NCI-H2029 (cell line): ENCODE results near the gene NGDN.
"Not testable (repeated sequence)": the region's sequence is repeated elsewhere in the genome, so short reads cannot be mapped to it uniquely, and the experiment has no call there.

Experiments used
- DNase-seq: peaks from one replicate; lab custom pipeline; 2025; lab: John Stamatoyannopoulos, UW

The NGDN gene

DNA sequence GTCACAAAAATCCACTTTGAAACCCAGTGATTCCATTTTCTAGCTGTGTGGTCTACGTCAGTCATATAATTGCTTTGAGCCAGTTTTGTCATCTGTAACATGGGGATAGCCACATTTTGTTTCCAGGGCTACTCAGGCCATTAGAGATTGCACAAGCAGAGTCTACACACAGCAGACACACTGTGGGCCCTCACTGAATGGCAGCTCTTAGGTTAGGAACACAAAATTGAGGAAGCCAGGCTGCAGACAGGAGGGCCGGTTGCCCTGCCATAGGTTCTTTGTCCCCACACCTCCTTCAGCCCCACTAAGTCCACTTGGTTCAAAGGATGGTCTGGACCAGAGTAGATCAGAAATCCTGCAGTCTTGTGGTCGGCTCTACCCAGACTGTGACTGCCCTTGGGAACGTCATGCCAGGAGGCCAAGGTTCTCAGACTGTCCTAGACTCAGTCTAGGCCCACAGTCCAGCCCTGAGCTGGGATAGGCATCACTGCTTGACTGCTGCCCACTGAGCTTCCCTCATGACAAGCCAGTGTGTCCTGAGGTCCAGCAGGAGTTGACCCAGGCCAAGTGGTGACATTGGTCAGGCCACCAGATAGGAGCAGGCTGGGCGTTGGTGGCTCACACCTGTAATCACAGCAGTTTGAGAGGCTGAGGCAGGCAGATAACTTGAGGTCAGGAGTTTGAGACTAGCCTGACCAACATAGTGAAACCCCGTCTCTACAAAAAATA lies 30.2 kb upstream of the NGDN start:
- DNase-seq: no peak

GRCh38 chr14:23441076-23441475 lies 28.4 kb upstream of the NGDN start:
- peak; percentile 87 for DNase-seq

DNA sequence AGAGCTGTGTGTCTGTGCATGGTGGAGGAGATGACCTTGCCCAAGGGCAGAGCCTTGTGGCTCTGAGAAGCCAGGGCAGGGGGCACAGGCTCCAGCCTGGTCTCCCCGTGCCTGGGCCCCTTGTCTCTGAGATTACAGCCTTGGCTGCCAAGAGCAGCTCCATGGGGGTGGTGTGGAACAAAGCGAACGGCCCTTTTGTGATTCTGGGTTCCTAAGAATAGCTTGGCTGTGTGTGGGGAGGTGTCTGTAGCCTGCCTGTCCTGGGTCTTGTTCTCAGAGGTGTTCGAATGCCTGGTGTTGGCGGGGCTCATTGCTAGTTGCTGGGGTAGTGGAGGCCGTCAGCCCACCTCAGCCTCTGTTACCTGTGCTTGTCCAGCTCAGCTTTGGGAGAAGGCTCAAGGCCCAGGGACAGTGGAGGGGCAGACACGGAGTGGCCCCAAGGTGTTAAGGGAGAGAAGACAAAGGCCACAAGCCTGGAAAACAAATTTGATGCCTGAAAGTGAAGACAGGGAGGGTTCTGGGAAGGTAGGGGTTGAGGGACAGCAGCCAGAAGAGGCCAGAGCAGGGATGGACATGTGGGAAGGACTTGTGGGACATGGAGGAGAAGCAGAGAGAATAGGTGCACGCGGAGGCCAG lies 26.7 kb upstream of the NGDN start:
- DNase-seq: no peak

GRCh38 chr14:23443411-23443812 lies 26.1 kb upstream of the NGDN start:
- no peak for DNase-seq

DNA sequence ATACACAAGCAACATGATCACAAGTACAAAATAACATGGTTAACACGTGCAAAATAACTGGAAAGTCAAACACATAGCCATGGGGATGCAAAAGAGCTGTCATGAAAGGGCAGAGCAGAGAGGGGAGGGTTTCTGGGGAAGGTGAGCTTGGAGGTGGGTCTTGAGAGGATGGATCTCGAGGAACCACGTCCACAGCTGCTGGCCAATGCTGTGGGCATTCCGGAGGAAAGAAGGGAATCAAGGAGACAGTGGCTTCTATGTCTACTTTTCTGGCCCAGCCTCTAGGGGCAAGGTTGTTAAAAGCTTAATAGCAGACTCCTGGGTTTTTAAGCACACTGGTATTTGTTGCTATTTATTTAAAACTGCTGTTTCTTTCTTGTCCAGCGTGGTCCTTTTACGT lies 25.6 kb upstream of the NGDN start:
- DNase-seq: no peak

DNA sequence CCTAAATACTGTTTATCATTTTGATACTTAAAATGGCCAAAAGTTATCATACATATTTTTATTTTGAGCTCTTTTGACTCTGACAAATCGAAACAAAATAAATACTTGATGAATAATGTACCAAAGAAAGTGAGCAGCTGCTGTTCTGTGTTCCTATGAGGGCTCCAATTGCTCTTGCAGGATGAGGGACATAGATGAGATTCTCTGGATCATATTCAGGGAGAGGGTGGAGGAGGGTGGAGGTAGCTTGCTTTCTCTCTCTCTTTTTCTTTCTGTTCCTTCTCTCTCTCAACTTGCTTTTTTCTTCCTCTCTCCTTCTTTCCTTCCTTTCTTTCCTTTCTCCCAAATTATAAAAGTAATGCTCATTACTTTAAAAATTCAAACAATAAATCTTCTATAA lies 25.2 kb upstream of the NGDN start:
- no peak for DNase-seq

DNA sequence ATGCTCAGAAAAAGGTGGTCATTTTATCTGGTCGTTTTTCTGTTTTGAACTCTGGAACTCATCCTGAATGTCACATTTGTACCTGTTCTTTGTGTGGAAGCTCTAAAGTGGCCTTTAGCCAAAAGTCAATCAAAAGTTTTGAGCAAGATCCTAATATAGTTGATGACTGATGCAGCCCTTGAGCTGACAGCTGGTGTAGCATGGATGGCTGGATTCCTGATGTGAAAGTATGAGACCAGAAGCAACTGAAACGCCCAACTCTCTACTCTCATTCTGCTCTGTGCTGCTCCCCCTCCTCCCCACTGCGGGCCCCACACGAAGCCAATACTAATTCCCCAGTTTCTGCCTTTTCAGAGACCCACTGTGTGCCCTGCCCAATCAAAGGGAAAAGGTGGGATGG lies 23.7 kb upstream of the NGDN start:
- no peak for DNase-seq

- DNase-seq: no peak
These were observed 23.1 kb upstream of the NGDN start for GRCh38 chr14:23446291-23446851.

DNA sequence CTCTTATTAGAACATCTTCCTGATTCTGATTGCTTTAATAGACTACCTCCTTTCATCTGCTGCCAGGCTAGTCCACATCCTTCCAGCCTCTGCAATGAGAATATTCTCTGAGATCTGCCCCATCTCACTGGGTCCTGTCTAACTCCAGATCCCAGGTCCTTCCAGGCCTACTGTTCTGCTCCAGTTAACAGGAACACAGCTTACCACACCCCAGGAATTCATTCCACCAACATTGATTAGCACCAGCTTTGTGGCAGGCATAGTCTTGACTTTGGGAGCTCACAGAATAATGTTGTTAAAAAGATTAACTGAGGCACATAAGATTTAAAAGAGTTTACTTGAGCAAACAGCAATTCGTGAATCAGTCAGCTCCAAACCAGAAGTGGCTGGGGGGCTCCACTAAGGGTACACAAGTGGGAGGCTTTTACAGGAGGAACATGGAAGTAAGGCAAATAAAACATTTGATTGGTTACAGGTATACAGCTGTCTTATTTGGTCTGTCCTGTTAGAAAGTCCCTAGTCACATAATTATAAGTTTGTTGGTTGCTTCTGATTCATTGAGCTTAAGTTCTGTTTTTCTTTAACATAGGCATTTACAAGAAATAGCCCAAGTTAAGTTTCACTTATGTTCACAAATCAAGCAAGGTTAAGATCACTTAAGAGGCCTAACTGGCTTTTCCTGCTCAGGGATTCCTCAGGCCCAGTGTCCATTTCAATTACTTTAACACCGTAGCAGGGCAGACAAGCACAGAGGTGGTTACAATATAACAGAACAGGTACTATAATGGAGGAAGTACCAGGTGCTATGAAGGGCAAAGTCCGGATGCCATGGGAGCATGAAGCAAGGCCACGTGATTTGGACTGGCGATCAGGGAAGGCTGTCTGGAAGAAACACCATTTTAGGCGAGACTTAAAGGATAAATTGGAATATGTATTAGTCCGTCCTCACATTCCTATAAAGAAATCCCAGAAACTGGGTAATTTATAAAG lies 21.8 kb upstream of the NGDN start:
- no peak for DNase-seq

DNA sequence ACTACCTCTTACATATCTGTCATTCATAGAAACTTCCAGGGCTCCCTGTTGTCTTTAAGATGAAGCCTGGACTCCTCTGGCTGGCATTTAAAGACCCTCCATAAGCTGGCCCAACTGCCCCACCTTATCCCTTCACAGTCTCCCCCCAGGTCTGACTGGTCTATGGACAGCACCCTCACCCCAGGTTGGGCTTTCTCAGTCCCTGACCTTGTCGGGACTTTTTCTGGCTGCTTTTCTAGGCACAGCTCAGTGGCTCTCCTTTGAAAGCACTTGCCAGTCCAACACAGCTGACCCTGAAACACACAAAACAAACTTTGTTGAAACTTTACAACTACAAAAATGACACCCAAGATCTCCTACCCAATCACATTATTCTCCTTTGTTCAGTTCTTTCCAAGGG lies 20.2 kb upstream of the NGDN start:
- no peak for DNase-seq

DNA sequence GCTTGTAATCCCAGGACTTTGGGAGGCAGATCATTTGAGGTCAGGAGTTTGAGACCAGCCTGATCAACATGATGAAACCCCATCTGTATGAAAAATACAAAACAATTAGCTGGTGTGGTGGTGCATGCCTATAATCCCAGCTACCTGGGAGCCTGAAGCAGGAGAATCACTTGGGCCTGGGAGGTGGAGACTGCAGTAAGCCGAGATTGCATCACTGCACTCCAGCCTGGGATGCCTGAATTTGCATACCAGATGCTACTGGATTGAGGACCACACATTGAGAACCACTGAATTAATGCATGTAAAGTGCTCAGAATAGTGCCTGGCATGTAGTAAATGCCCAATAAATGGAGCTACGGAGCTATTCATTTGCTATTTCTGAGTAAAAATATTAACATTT lies 19.1 kb upstream of the NGDN start:
- DNase-seq: no peak

GRCh38 chr14:23452237-23452636 lies 17.3 kb upstream of the NGDN start:
- DNase-seq: no peak

DNA sequence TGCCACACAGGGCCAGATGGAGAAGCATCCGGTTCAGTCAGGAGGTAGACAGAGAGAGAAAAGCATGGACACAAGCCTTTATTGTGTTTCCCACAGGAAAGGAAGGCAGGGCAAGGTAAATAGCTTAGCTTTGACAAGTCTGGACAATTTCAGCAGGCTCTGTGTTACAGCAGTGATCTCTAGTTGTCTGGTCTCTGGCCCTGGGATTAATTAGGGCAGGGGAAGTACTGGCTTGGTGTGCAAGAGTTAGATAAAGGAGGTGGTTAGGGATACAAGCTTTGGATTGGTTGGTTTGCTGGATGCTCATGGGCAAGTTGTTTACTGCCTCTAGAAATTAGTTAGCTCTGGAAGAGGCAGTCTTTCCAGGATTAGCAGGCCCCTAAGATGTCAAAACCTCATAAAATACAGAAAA lies 15.1 kb upstream of the NGDN start:
- no peak for DNase-seq

DNA sequence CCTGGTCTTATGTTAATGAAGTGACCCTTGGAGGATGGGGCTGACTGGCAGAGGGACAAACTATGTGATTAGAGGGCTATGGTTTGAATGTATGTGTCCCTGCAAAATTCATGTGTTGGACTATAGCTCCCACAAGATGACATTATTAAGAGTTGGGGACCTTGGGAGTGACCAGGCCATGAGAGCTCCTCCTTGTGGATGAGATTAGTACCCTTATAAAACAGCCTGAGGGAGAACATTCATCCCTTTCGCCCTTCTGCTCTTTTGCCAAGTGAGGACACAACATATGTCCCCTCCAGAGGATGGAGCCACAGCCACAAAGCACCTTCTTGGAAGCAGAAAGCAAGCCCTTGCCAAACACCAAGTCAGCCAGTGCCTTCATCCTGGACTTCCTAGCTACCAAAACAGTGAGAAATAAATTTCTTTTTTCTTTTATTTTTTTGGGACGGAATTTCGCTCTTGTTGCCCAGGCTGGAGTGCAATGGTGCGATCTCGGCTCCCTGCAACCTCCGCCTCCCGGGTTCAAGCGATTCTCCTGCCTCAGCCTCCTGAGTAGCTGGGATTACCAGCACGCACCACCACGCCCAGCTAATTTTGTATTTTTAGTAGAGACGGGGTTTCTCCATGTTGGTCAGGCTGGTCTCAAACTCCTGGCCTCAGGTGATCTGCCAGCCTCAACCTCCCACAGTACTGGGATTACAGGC lies 12.5 kb upstream of the NGDN start:
- not testable (repeated sequence) for DNase-seq

- no peak for DNase-seq
These were observed 11.7 kb upstream of the NGDN start for GRCh38 chr14:23457587-23458445.

DNA sequence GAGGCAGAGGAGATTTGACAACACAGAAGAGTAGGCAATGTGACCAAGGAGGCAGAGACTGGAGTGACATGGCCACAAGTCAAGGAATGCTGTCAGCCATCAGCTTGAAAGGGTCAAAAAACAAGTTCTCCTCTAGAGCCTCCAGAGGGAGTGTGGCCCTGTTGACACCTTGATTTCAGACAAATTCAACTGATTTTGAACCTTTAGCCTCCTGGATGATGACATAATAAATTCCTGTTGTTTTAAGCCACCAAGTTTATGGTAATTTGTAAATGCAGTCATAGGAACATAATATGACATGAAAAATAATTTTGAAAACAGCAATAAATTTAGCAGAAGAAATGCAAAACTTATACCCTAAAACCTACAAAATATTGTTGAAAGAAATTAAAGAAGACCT lies 8.5 kb upstream of the NGDN start:
- no peak for DNase-seq

DNA sequence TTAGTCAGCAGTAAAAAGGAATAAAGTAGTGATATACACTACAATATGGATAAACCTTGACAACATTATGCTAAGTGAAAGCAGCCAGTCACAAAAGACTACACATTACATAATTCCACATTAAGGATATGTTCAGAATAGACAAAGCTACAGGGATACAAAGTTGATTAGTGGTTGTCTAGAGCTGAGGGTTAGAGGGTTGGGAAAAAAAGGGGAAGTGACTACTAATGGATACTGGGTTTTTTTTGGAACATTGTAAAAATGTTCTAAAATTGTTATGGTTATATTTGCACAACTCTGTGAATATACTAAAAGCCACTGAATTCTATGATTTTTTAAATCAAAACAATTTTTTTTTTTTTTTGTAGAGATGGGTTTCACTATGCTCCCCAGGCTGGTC lies 4.8 kb upstream of the NGDN start:
- no peak for DNase-seq

GRCh38 chr14:23465261-23465660 lies 4.2 kb upstream of the NGDN start:
- DNase-seq: no peak

- DNase-seq: no peak
These were observed 788 bp upstream of the NGDN start for GRCh38 chr14:23468704-23469126.

GRCh38 chr14:23469906-23470403 lies 452 bp downstream of the NGDN start:
- no peak for DNase-seq

DNA sequence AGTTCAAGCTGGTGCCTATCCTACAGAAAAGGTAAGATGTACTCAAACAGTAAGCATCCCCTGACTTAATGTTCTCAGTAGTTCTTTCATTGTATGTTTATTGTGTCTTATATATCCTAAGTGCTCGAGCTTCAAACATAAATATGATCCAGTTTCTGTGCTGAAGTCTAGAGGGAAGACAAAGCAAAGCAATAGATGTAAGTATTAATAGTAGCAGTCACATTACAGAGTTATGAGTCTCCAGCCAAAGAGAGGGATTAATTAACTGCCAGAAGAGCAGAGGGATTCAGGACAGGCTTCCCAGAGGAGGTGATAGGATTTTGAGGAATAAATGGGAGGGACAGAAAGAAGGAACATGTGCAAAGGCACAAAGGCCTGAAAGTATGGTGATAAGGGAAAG lies 1.4 kb downstream of the NGDN start:
- DNase-seq: no peak
